IMR-90 (cell line): ENCODE data around the gene FKBP14. TPM values are rescaled to one million over a fixed set of nuclear protein-coding genes. Genes with fewer than 3 reads are reported as not detected.
A peak's percentile ranks its signal among the peaks of the same experiment; 100 is the strongest.

Experiments
- ATAC-seq: fragments of 200-7000 bp; cut with Tn5 transposase; 2 replicates; pipeline ENCODE4 v1.9.1; 2020; ENCODE audit warnings: low read depth, mild to moderate bottlenecking, moderate library complexity
- BruUV-seq: library from RNA; stranded (reverse); fragments of 400-500 nt; replicated peaks from 2 replicates; lab custom pipeline; 2021; lab: Mats Ljungman, UMichigan
- CTCF ChIA-PET: fragments of 300-600 bp; formaldehyde crosslinking; extraction: SDS; loops from one replicate; lab custom pipeline; 2021; ENCODE audit warnings: antibody characterized with exemption; lab: Yijun Ruan, JAX
- POLR2A ChIA-PET: fragments of 300-600 bp; sonication (Branson Sonifier 250); formaldehyde crosslinking; loops from one replicate; lab custom pipeline; 2022; ENCODE audit warnings: antibody characterized with exemption; ENCODE audit not compliant: unreplicated experiment; lab: Charles Lee
- DNase-seq: peaks from one replicate; pipeline ENCODE4 v3.0.0; 2013
- H2AFZ ChIP-seq: replicated peaks from 2 replicates; pipeline ENCODE3; 2013; ENCODE audit warnings: low read length, mild to moderate bottlenecking; ENCODE audit not compliant: poor library complexity
- H2AK5ac ChIP-seq: 2 replicates; pipeline ENCODE4 v1.6.1; 2013; ENCODE audit warnings: low read depth, low read length, inconsistent platforms
- H2AK9ac ChIP-seq: replicated peaks from 2 replicates; pipeline ENCODE3; 2013; ENCODE audit warnings: mild to moderate bottlenecking, low read depth, low read length, moderate library complexity; ENCODE audit not compliant: poor library complexity
- H2BK120ac ChIP-seq: 2 replicates; pipeline ENCODE4 v1.6.1; 2013; ENCODE audit warnings: low read depth, low read length, inconsistent platforms
- H2BK15ac ChIP-seq: 3 replicates; pipeline ENCODE4 v1.6.1; 2013; ENCODE audit warnings: low read depth, low read length, inconsistent platforms
- H2BK20ac ChIP-seq: 2 replicates; pipeline ENCODE4 v1.6.1; 2013; ENCODE audit warnings: low read depth, mild to moderate bottlenecking, inconsistent platforms, low read length, moderate library complexity
- H2BK5ac ChIP-seq: 2 replicates; pipeline ENCODE4 v1.6.1; 2013; ENCODE audit warnings: mild to moderate bottlenecking, low read depth, low read length, inconsistent platforms; ENCODE audit not compliant: poor library complexity, severe bottlenecking
- H3K14ac ChIP-seq: replicated peaks from 2 replicates; pipeline ENCODE4 v1.6.1; 2013; ENCODE audit warnings: low read depth, low read length, inconsistent platforms
- H3K18ac ChIP-seq: 2 replicates; pipeline ENCODE4 v1.6.1; 2013; ENCODE audit warnings: low read depth, low read length, control low read depth
- H3K23ac ChIP-seq: 2 replicates; pipeline ENCODE4 v1.6.1; 2013; ENCODE audit warnings: low read depth, low read length, inconsistent platforms
- H3K27ac ChIP-seq: 2 replicates; pipeline ENCODE4 v1.5.1; 2013; ENCODE audit warnings: mild to moderate bottlenecking, control low read depth, low read length; ENCODE audit not compliant: insufficient read depth
- H3K27me3 ChIP-seq: 2 replicates; pipeline ENCODE4 v1.6.1; 2013; ENCODE audit warnings: low read length; ENCODE audit not compliant: control insufficient read depth, insufficient read depth
- H3K36me3 ChIP-seq: 2 replicates; pipeline ENCODE4 v1.6.1; 2013; ENCODE audit warnings: low read length, mixed read lengths; ENCODE audit not compliant: control insufficient read depth, insufficient read depth
- H3K4ac ChIP-seq: 2 replicates; pipeline ENCODE4 v1.6.1; 2013; ENCODE audit warnings: low read depth, low read length, inconsistent platforms
- H3K4me1 ChIP-seq: 2 replicates; pipeline ENCODE4 v1.6.1; 2013; ENCODE audit warnings: low read length, mixed read lengths; ENCODE audit not compliant: control insufficient read depth, insufficient read depth
- H3K4me2 ChIP-seq: 2 replicates; pipeline ENCODE4 v1.6.1; 2013; ENCODE audit warnings: low read depth, mild to moderate bottlenecking, control low read depth, low read length, moderate library complexity
- H3K4me3 ChIP-seq: 2 replicates; pipeline ENCODE4 v1.5.1; 2013; ENCODE audit warnings: low read depth, mild to moderate bottlenecking, control low read depth, low read length, moderate library complexity; ENCODE audit not compliant: insufficient read depth
- H3K56ac ChIP-seq: 2 replicates; pipeline ENCODE4 v1.6.1; 2013; ENCODE audit warnings: low read length, inconsistent platforms; ENCODE audit not compliant: insufficient read depth; ENCODE audit errors: extremely low read depth
- H3K79me1 ChIP-seq, 2 experiments: 2 replicates each; pipeline ENCODE4 v1.6.1; 2013; ENCODE audit warnings: low read length in 2 of 2, inconsistent platforms in 1 of 2, low read depth in 1 of 2
- H3K9ac ChIP-seq: 2 replicates; pipeline ENCODE4 v1.6.1; 2013; ENCODE audit warnings: low read depth, low read length, control low read depth
- H3K9me1 ChIP-seq: 2 replicates; pipeline ENCODE4 v1.6.1; 2013; ENCODE audit warnings: low read length, inconsistent platforms; ENCODE audit not compliant: insufficient read depth
- H3K9me3 ChIP-seq: 2 replicates; pipeline ENCODE4 v1.6.1; 2013; ENCODE audit warnings: low read length; ENCODE audit not compliant: control insufficient read depth, insufficient read depth
- H4K20me1 ChIP-seq: 2 replicates; pipeline ENCODE4 v1.6.1; 2013; ENCODE audit warnings: low read length, inconsistent platforms; ENCODE audit not compliant: insufficient read depth
- H4K5ac ChIP-seq: 2 replicates; pipeline ENCODE4 v1.6.1; 2013; ENCODE audit warnings: mild to moderate bottlenecking, low read depth, low read length, control low read depth
- H4K8ac ChIP-seq, 2 experiments: 2 replicates each; pipeline ENCODE4 v1.6.1; 2013; ENCODE audit warnings: low read depth in 2 of 2, low read length in 2 of 2, control low read depth in 1 of 2, inconsistent platforms in 1 of 2
- H4K91ac ChIP-seq: 2 replicates; pipeline ENCODE4 v1.6.1; 2013; ENCODE audit warnings: low read depth, low read length, inconsistent platforms; ENCODE audit not compliant: insufficient read depth
- BHLHE40 ChIP-seq: fragments of 150-350 bp; IDR thresholded peaks from 2 replicates; pipeline ENCODE4 v1.6.1; 2016; ENCODE audit warnings: mild to moderate bottlenecking, low read depth, low read length
- CEBPB ChIP-seq: IDR thresholded peaks from 2 replicates; pipeline ENCODE4 v1.6.1; 2012; ENCODE audit warnings: low read depth, low read length, improper control_type of control experiment
- CHD1 ChIP-seq: IDR thresholded peaks from 2 replicates; pipeline ENCODE4 v1.6.1; 2012; ENCODE audit warnings: low read depth, low read length, improper control_type of control experiment
- FOS ChIP-seq: fragments of 150-350 bp; IDR thresholded peaks from 2 replicates; pipeline ENCODE4 v1.6.1; 2016; ENCODE audit warnings: low read depth, low read length
- MAFK ChIP-seq: IDR thresholded peaks from 2 replicates; pipeline ENCODE4 v1.6.1; 2012; ENCODE audit warnings: low read depth, low read length, improper control_type of control experiment
- MAZ ChIP-seq: IDR thresholded peaks from 2 replicates; pipeline ENCODE4 v1.6.1; 2012; ENCODE audit warnings: low read depth, mild to moderate bottlenecking, low read length, improper control_type of control experiment, moderate library complexity, borderline replicate concordance
- MXI1 ChIP-seq: IDR thresholded peaks from 2 replicates; pipeline ENCODE4 v1.6.1; 2012; ENCODE audit warnings: low read depth, mild to moderate bottlenecking, low read length, moderate library complexity, borderline replicate concordance
- NFE2L2 ChIP-seq: fragments of 150-350 bp; IDR thresholded peaks from 2 replicates; pipeline ENCODE4 v1.6.1; 2016; ENCODE audit warnings: low read depth, mild to moderate bottlenecking, low read length
- POLR2A ChIP-seq: IDR thresholded peaks from 2 replicates; pipeline ENCODE4 v1.6.1; 2012; ENCODE audit warnings: mild to moderate bottlenecking, low read depth, low read length
- RAD21 ChIP-seq: IDR thresholded peaks from 2 replicates; pipeline ENCODE4 v1.6.1; 2012; ENCODE audit warnings: low read length, improper control_type of control experiment
- RFX5 ChIP-seq: IDR thresholded peaks from 2 replicates; pipeline ENCODE4 v1.8.0; 2012; ENCODE audit warnings: low read depth, mild to moderate bottlenecking, low read length, moderate library complexity
- SMC3 ChIP-seq: fragments of 150-350 bp; IDR thresholded peaks from 2 replicates; pipeline ENCODE4 v1.6.1; 2016; ENCODE audit warnings: low read depth, mild to moderate bottlenecking, antibody characterized with exemption, low read length, moderate library complexity
- WGBS, 2 experiments: methylation state at CpG; one replicate each; pipeline versions ENCODE4 v1.1.5 to v1.1.7; 2013; ENCODE audit warnings: missing lambda C conversion rate in 2 of 2; ENCODE audit not compliant: insufficient read length in 1 of 2; ENCODE audit errors: extremely low coverage in 2 of 2; 5-methylcytosine and 5-hydroxymethylcytosine counted together
- dilution Hi-C: fragments of 300-500 bp; cut with HindIII; formaldehyde crosslinking; loops from one replicate; pipeline ENCODE4 v1.14.3; 2018; ENCODE audit warnings: low sequenced_read_pairs; ENCODE audit not compliant: unreplicated experiment
- in situ Hi-C: fragments of 300-500 bp; cut with MboI; formaldehyde crosslinking; loops from 3 replicates; pipeline ENCODE4 v1.14.3; 2019; ENCODE audit warnings: low sequenced_read_pairs, inconsistent platforms, mixed read lengths
- intact Hi-C: fragments of 100-400 bp; cut with micrococcal nuclease; formaldehyde crosslinking; loops from 2 replicates; pipeline ENCODE4 v1.10.0; 2022
- polyA plus RNA-seq, 3 experiments: library from polyadenylated mRNA; depleted of rRNA; stranded (reverse); fragments of >200 nt; gene quantifications; 2 replicates each; pipeline ENCODE4 v1.2.3, GENCODE V29; 2012; ENCODE audit warnings: low replicate concordance in 1 of 3
- total RNA-seq: library from RNA; depleted of rRNA; stranded (reverse); fragments of >200 nt; gene quantifications from 2 replicates; pipeline ENCODE4 v1.2.3, GENCODE V29; 2012
- TF ChIP-seq, protein P1 (sequence below): conservative IDR thresholded peaks from 2 replicates; pipeline ENCODE4 v1.5.1; 2012; ENCODE audit warnings: mild to moderate bottlenecking, low read depth, low read length, improper control_type of control experiment
- TF ChIP-seq, protein P2 (sequence below): fragments of 150-350 bp; IDR thresholded peaks from 2 replicates; pipeline ENCODE4 v1.6.1; 2016; ENCODE audit warnings: low read depth, mild to moderate bottlenecking, low read length, moderate library complexity, borderline replicate concordance
- TF ChIP-seq, protein P3 (sequence below): fragments of 150-350 bp; IDR thresholded peaks from 2 replicates; pipeline ENCODE4 v1.6.1; 2017; ENCODE audit warnings: mild to moderate bottlenecking, antibody characterized with exemption, low read length, low read depth

FKBP14 gene
- total and polyA plus RNA-seq, 2 of the 4 experiments (the other 2 are of a cell fraction) = 26.3 to 27.1 TPM

DNA sequence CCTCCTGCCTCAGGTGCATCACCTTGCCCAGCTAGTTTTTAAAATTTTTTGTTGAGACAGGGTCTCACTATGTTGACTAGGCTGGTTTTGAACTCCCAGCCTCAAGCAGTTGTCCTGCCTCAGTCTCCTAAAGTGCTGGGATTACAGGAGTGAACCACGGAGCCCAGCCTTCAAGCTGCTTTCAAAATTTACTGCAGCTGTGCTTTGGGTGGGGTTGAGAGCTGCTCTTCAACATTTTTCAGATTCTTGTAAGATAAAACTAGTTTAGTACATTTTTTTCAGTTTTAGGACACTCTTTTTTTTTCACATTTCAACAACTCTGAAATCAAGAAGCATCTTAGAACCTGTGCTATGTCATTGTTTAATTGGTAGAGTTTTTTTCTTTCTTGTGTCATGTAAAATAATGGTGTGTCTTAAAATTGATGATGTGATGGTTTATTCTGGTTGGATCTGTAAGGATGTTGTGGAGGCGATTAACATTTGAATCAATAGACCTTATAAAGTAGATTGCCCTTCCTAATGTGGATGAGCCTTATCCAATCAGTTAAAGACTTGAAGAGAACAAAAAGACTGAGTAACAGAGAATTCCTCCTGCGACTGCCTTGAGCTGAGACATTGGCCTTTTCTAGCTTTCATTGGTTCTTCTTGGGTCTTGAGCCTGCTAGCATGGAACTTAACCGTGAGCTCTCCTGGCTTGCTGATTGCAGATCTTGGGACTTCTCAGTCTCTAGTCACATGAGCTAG, 15.2 kb upstream of the FKBP14 start:
- Histone ChIP-seq H2BK15ac (no peak overlapping the region), H3K4ac (no peak overlapping the region), H2AFZ (no peak overlapping the region), H3K18ac (no peak overlapping the region; the same call in 1 of the 2 replicates), H3K27ac (no peak overlapping the region), H3K9me1 (no peaks in the 10 kb centered on the region), H3K9me3 (no peaks in the 10 kb centered on the region; the same call in 1 of the 2 replicates), H2AK9ac (no peak overlapping the region), H3K14ac (no peak overlapping the region; the same call in 1 of the 2 replicates), H4K8ac (no peak overlapping the region), H3K4me3 (no peak overlapping the region), H3K56ac (no peak overlapping the region), H3K23ac (no peak overlapping the region), H3K9ac (no peak overlapping the region), H3K36me3 (peaks cover 10% of the 10 kb centered on the region), H2BK20ac (no peak overlapping the region), H3K4me1 (peaks cover 6% of the 10 kb centered on the region; the same call in 1 of the 2 replicates), H3K79me1 (peaks cover 13 to 37% of the 10 kb centered on the region in 2 experiments), H2BK5ac (no peak overlapping the region), H2BK120ac (no peak overlapping the region), H4K20me1 (no peaks in the 10 kb centered on the region; the same call in 1 of the 2 replicates), H3K27me3 (no peaks in the 10 kb centered on the region), H3K4me2 (no peak overlapping the region), H4K91ac (no peak overlapping the region), H4K5ac (no peak overlapping the region), H2AK5ac (no peak overlapping the region)
- POLR2A ChIA-PET = no interaction called here
- in situ Hi-C loops (no loop called here), intact Hi-C loops (no loop called here), dilution Hi-C loops (no loop called here)
- 92% methylated on average over 2 of the region's 4 CpGs; no CpG with 5 or more reads in 1 of the 2 experiments for WGBS, 2 experiments
- no TSS peak for BruUV-seq
- CTCF ChIA-PET = interaction anchor here (0.6 to 1.4 kb wide), 2 partner anchors 22 to 1280 kb away, joined by 3 read pairs; no protein-coding TSS in a partner anchor
- DNase-seq (peak; percentile 10), ATAC-seq (peak; percentile 38; the same call in 1 of the 2 replicates)
- TF ChIP-seq, protein P1, sequence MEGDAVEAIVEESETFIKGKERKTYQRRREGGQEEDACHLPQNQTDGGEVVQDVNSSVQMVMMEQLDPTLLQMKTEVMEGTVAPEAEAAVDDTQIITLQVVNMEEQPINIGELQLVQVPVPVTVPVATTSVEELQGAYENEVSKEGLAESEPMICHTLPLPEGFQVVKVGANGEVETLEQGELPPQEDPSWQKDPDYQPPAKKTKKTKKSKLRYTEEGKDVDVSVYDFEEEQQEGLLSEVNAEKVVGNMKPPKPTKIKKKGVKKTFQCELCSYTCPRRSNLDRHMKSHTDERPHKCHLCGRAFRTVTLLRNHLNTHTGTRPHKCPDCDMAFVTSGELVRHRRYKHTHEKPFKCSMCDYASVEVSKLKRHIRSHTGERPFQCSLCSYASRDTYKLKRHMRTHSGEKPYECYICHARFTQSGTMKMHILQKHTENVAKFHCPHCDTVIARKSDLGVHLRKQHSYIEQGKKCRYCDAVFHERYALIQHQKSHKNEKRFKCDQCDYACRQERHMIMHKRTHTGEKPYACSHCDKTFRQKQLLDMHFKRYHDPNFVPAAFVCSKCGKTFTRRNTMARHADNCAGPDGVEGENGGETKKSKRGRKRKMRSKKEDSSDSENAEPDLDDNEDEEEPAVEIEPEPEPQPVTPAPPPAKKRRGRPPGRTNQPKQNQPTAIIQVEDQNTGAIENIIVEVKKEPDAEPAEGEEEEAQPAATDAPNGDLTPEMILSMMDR = no peak
- no peak for TF ChIP-seq POLR2A
- TF ChIP-seq RAD21 = no peak
- TF ChIP-seq, protein P2, sequence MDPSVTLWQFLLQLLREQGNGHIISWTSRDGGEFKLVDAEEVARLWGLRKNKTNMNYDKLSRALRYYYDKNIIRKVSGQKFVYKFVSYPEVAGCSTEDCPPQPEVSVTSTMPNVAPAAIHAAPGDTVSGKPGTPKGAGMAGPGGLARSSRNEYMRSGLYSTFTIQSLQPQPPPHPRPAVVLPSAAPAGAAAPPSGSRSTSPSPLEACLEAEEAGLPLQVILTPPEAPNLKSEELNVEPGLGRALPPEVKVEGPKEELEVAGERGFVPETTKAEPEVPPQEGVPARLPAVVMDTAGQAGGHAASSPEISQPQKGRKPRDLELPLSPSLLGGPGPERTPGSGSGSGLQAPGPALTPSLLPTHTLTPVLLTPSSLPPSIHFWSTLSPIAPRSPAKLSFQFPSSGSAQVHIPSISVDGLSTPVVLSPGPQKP = no peak
- TF ChIP-seq MAFK = no peak
- no peak for TF ChIP-seq SMC3
- TF ChIP-seq MXI1 = no peak
- TF ChIP-seq CEBPB = no peak
- no peak for TF ChIP-seq RFX5
- no peak for TF ChIP-seq FOS
- no peak for TF ChIP-seq BHLHE40
- TF ChIP-seq, protein P3, sequence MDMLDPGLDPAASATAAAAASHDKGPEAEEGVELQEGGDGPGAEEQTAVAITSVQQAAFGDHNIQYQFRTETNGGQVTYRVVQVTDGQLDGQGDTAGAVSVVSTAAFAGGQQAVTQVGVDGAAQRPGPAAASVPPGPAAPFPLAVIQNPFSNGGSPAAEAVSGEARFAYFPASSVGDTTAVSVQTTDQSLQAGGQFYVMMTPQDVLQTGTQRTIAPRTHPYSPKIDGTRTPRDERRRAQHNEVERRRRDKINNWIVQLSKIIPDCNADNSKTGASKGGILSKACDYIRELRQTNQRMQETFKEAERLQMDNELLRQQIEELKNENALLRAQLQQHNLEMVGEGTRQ = no peak
- no peak for TF ChIP-seq NFE2L2
- TF ChIP-seq MAZ = no peak
- no peak for TF ChIP-seq CHD1
